HK-2 (cell line): Measurements from ENCODE around the gene HOXC13.

Source experiments
- DNase-seq: peaks from one replicate; pipeline ENCODE4 v3.0.0-alpha.2; 2018; ENCODE audit not compliant: unreplicated experiment

HOXC13 gene

GRCh38 chr12:53939141-53940108 lies 794 bp downstream of the HOXC13 start:
- DNase-seq: no peak

- DNase-seq: no peak
Measured at GRCh38 chr12:53940443-53941014, 1.9 kb downstream of the HOXC13 start.

GRCh38 chr12:53941187-53941586 lies 2.6 kb downstream of the HOXC13 start:
- DNase-seq: no peak

GRCh38 chr12:53941750-53942149 lies 3.1 kb downstream of the HOXC13 start:
- DNase-seq: no peak

GRCh38 chr12:53942467-53942997 lies 3.9 kb downstream of the HOXC13 start:
- no peak for DNase-seq

- DNase-seq: no peak
Measured at GRCh38 chr12:53944209-53944608, 5.6 kb downstream of the HOXC13 start.

GRCh38 chr12:53944907-53945847 lies 6.5 kb downstream of the HOXC13 start:
- DNase-seq: no peak

- no peak for DNase-seq
Measured at GRCh38 chr12:53947743-53948142, 9.1 kb downstream of the HOXC13 start.

- DNase-seq: no peak
Measured at GRCh38 chr12:53948650-53949593, 10.3 kb downstream of the HOXC13 start.

GRCh38 chr12:53949631-53950436 lies 11.2 kb downstream of the HOXC13 start:
- DNase-seq: no peak

- no peak for DNase-seq
Measured at GRCh38 chr12:53950437-53950773, 11.8 kb downstream of the HOXC13 start.

GRCh38 chr12:53950789-53951576 lies 12.4 kb downstream of the HOXC13 start:
- no peak for DNase-seq

- DNase-seq: no peak
Measured at GRCh38 chr12:53951577-53952334, 13.1 kb downstream of the HOXC13 start.

GRCh38 chr12:53952335-53952694 lies 13.7 kb downstream of the HOXC13 start:
- no peak for DNase-seq

GRCh38 chr12:53952871-53953734 lies 14.5 kb downstream of the HOXC13 start:
- no peak for DNase-seq

GRCh38 chr12:53953831-53954693 lies 15.4 kb downstream of the HOXC13 start:
- DNase-seq: no peak

- DNase-seq: no peak
Measured at GRCh38 chr12:53954694-53955035, 16.0 kb downstream of the HOXC13 start, which contains the start of gene HOXC12. Gene HOXC12, plus strand, starts transcription at chr12:53954903. Its CDS starts 27 bp downstream, at chr12:53954930.
